Thoracic aorta (tissue), 2 donors: ENCODE results near the gene ELAVL1. TPM values are rescaled to one million over a fixed set of nuclear protein-coding genes. Genes with fewer than 3 reads are reported as not detected.

Experiments
- ATAC-seq: fragments of 150-250 bp; one replicate; pipeline ENCODE4 v1.8.0; 2017; ENCODE audit warnings: low read depth; ENCODE audit not compliant: insufficient number of reproducible peaks, low FRiP score
- DNase-seq: peaks from one replicate; pipeline ENCODE4 v3.0.0-alpha.2; 2020; ENCODE audit warnings: low spot score
- H3K27ac ChIP-seq, 2 donors: fragments of 200-600 bp; sonication (generic); 1 replicate in 1 of 2; 2 replicates in 1 of 2; pipeline ENCODE4 v1.5.1; 2016; ENCODE audit warnings: mild to moderate bottlenecking in 2 of 2, moderate library complexity in 2 of 2
- H3K27me3 ChIP-seq: fragments of 200-600 bp; sonication (generic); replicated peaks from 2 replicates; pipeline ENCODE4 v1.6.0; 2016; ENCODE audit warnings: mild to moderate bottlenecking; ENCODE audit not compliant: insufficient read depth
- H3K36me3 ChIP-seq: fragments of 200-600 bp; sonication (generic); one replicate; pipeline ENCODE4 v1.5.1; 2016
- H3K4me1 ChIP-seq, 2 donors: fragments of 200-600 bp; sonication (generic); 1 replicate in 1 of 2; 2 replicates in 1 of 2; pipeline versions ENCODE4 v1.5.1 to v1.6.0; 2016; ENCODE audit warnings: low read depth in 2 of 2, mild to moderate bottlenecking in 1 of 2; ENCODE audit not compliant: control insufficient read depth in 1 of 2
- H3K4me3 ChIP-seq: fragments of 200-600 bp; sonication (generic); 2 replicates; pipeline ENCODE4 v1.5.1; 2016; ENCODE audit warnings: mild to moderate bottlenecking
- H3K9me3 ChIP-seq: fragments of 200-600 bp; sonication (generic); 2 replicates; pipeline ENCODE4 v1.5.1; 2016
- total RNA-seq, 2 donors: library from RNA; depleted of rRNA; stranded (reverse); fragments of >200 nt; gene quantifications; one replicate each; pipeline versions ENCODE4 v1.1.0 to v1.2.3, GENCODE V29; 2016
- TF ChIP-seq, protein P1 (sequence below): fragments of 200-600 bp; sonication (generic); IDR thresholded peaks from one replicate; pipeline ENCODE4 v1.5.1; 2019; ENCODE audit warnings: antibody characterized with exemption

ELAVL1 gene
- total RNA-seq, 2 donors from 2014 or later, result 33.6 to 39.2 TPM

DNA sequence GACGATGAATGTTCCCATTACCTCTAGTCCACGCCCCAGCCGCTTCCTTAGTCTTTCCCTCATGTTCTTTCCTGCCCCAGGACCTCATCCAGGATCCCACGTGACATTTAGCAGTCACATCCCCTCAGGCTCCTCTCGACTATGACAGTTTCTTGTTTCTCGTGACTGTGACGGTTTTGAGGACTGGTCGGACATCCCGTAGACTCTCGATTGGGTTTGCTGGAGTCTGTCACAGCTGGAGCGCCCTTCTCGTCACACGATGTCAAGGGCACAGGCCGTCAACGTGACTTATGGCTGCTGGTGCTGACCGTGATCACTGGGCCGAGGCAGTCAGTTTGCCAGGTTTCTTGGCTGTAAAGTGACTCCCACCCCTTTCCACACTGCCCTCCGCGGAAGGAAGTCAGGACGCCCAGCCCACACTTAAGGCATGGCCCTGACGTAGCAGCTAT lies 22.8 kb downstream of the ELAVL1 start:
- TF ChIP-seq, protein P1, sequence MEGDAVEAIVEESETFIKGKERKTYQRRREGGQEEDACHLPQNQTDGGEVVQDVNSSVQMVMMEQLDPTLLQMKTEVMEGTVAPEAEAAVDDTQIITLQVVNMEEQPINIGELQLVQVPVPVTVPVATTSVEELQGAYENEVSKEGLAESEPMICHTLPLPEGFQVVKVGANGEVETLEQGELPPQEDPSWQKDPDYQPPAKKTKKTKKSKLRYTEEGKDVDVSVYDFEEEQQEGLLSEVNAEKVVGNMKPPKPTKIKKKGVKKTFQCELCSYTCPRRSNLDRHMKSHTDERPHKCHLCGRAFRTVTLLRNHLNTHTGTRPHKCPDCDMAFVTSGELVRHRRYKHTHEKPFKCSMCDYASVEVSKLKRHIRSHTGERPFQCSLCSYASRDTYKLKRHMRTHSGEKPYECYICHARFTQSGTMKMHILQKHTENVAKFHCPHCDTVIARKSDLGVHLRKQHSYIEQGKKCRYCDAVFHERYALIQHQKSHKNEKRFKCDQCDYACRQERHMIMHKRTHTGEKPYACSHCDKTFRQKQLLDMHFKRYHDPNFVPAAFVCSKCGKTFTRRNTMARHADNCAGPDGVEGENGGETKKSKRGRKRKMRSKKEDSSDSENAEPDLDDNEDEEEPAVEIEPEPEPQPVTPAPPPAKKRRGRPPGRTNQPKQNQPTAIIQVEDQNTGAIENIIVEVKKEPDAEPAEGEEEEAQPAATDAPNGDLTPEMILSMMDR, result no peak
- DNase-seq (no peak), ATAC-seq (no peak)
- Histone ChIP-seq H3K27ac (no peak overlapping the region), H3K9me3 (no peaks in the 10 kb centered on the region), H3K4me3 (no peak overlapping the region), H3K27me3 (no peaks in the 10 kb centered on the region), H3K36me3 (peaks cover 41% of the 10 kb centered on the region), H3K4me1 (peaks cover 5 to 7% of the 10 kb centered on the region in 2 donors)

DNA sequence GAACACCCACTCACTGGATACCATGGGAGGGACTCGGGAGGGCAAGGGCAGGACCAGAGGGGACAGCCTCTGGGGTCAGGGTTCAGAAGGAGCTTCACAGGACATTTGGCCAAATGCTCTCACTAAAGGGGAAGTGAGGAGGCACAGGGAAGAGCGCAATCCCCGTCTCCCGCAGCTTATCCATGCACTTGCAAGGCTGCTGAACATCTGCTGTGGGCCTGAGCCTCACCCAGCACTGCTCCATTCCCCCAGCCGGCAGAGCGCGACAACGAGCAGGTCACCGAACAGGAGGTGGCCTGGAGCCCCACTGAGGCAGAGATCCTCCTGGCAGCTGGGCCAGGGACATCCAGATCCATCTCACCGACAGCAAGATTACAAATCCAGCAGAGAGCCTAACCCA lies 23.3 kb downstream of the ELAVL1 start:
- TF ChIP-seq, protein P1, result no peak
- Histone ChIP-seq H3K4me3 (no peak overlapping the region), H3K27ac (no peak overlapping the region)

DNA sequence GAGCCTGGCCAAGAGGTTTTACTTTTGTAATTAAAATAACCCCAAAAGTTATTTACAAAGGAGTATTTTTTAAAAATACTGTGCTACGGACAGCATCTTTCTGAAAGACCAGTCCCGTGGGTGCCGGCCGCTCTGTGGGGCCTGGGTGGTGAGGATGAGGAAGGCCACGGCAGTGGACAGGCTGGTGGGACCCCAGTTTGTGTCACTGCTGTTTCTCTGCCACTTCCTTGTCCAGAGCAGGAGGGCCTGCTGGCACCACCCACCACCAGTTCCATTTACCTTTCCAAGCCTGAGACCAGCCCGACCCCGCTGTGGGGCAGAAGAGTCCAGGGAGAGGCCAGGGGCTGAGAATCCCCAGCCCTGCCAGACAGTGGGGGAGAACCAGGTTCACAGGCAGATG lies 23.8 kb downstream of the ELAVL1 start:
- no peaks in the 10 kb centered on the region for H3K27me3 ChIP-seq
- no peak overlapping the region for H3K4me3 ChIP-seq
- no peaks in the 10 kb centered on the region for H3K4me1 ChIP-seq
- no peaks in the 10 kb centered on the region for H3K9me3 ChIP-seq
- TF ChIP-seq, protein P1, result no peak
- DNase-seq, result no peak
- no peak overlapping the region for H3K27ac ChIP-seq
- ATAC-seq, result no peak
- H3K36me3 ChIP-seq, result peaks cover 49% of the 10 kb centered on the region

More for the DNA sequence above, 23.3 kb downstream of the ELAVL1 start:
- peaks cover 46% of the 10 kb centered on the region for H3K36me3 ChIP-seq
- no peak for DNase-seq
- H3K27me3 ChIP-seq, result no peaks in the 10 kb centered on the region
- peaks cover 0 to under 1% of the 10 kb centered on the region in 2 donors for H3K4me1 ChIP-seq
- no peaks in the 10 kb centered on the region for H3K9me3 ChIP-seq
- ATAC-seq, result no peak

DNA sequence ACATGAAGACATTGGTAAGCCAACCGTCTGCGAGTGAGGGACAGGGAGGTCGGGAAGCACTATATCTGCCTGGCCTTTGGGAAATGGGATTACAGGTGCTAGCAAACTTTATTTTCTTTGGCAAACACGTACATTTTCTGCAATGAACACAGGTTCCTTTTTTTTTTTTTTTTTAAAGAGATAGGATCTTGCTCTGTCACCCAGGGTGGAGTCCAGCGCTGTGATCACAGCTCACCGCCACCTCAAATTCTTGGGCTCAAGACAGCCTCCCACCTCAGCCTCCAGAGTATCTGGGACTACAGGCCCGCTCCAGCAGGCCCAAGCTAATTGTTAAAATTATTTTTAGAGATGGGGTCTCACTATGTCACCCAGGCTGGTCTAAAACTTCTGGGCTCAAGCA lies 24.2 kb downstream of the ELAVL1 start:
- no peaks in the 10 kb centered on the region for H3K4me1 ChIP-seq
- DNase-seq (no peak), ATAC-seq (no peak)
- no peaks in the 10 kb centered on the region for H3K27me3 ChIP-seq
- H3K27ac ChIP-seq, result no peak overlapping the region
- H3K36me3 ChIP-seq, result peaks cover 49% of the 10 kb centered on the region
- H3K9me3 ChIP-seq, result no peaks in the 10 kb centered on the region
- no peak overlapping the region for H3K4me3 ChIP-seq
- TF ChIP-seq, protein P1, result no peak

DNA sequence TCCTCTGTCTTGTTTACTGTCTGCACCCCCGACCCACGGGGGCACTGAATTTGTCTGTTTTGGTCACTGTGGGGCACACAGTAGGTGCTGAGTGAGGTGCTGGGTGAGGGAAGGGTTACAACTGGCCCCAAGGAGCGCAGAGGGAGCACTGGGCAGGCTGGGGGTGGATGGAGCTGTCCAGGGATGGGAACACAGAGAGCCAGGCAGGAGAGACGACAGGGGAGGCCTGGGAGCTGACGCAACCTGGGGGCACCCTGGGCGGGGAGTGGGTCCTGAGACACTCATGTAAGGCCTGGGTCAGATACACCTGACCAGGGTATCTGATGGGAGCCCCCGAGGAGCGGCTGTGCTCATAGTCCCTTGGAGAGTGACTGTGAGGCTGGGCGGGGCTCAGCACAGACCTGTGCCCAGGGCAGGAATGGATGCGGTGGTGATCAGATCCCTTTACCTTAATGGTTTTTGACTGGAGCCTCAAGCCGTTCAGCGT lies 24.8 kb downstream of the ELAVL1 start:
- Histone ChIP-seq H3K4me3 (no peak overlapping the region), H3K36me3 (peaks cover 45% of the 10 kb centered on the region), H3K27me3 (no peaks in the 10 kb centered on the region), H3K9me3 (no peaks in the 10 kb centered on the region), H3K27ac (no peak overlapping the region), H3K4me1 (peaks cover 0 to under 1% of the 10 kb centered on the region in 2 donors)
- DNase-seq, result no peak
- TF ChIP-seq, protein P1, result no peak
- no peak for ATAC-seq
